Mucosa of descending colon (tissue), 3 donors: ENCODE data around the gene MBTPS1. TPM values are rescaled to one million over a fixed set of nuclear protein-coding genes. Genes with fewer than 3 reads are reported as not detected.

Experiments
- ATAC-seq: fragments of 200-7000 bp; cut with Tn5 transposase; one replicate; pipeline ENCODE4 v1.9.1; 2020; ENCODE audit warnings: mild to moderate bottlenecking, moderate library complexity
- DNase-seq, 3 donors: peaks; one replicate each; pipeline ENCODE4 v3.0.0-alpha.2; 2020
- H3K36me3 ChIP-seq: fragments of 200-600 bp; one replicate; pipeline ENCODE4 v1.8.0; 2021; ENCODE audit warnings: low read depth, mild to moderate bottlenecking
- H3K4me1 ChIP-seq: fragments of 200-600 bp; one replicate; pipeline ENCODE4 v1.8.0; 2021; ENCODE audit warnings: low read depth, mild to moderate bottlenecking
- H3K4me3 ChIP-seq: fragments of 200-600 bp; one replicate; pipeline ENCODE4 v1.8.0; 2021; ENCODE audit warnings: mild to moderate bottlenecking
- H3K9me3 ChIP-seq: fragments of 200-600 bp; one replicate; pipeline ENCODE4 v1.8.0; 2021; ENCODE audit warnings: mild to moderate bottlenecking
- CTCF ChIP-seq: fragments of 200-600 bp; IDR thresholded peaks from one replicate; pipeline ENCODE4 v1.8.0; 2022; ENCODE audit warnings: antibody characterized with exemption, mild to moderate bottlenecking
- intact Hi-C, 2 donors: fragments of 100-400 bp; cut with DNase I in 1 of 2; cut with micrococcal nuclease in 1 of 2; formaldehyde crosslinking; loops; one replicate each; pipeline versions ENCODE4 v1.11.0 to v1.11.1; 2022; cut with DNase I, micrococcal nuclease
- total RNA-seq, 3 donors: library from RNA; stranded (reverse); fragmentation: NEBNext Ultra II Directional in 2 of 3; extraction: Animal tissue kit (Norgen Biotek cat#: 25700) in 2 of 3; gene quantifications; one replicate each; pipeline versions ENCODE4 v1.2.1 to v1.2.4, GENCODE V29; 2021 to 2023
- donor health status: DM: no; HTN: no; CAD: no; lungs with moderate emphysema.
- donor health status: DM: no; HTN: no; CAD: no.
- donor health status: DM: no; HTN: yes; CAD: no.

Gene MBTPS1
- total RNA-seq, 3 donors from 2014 or later: 66.1 to 97.0 (median 93.4) TPM

- DNase-seq: no peak
- Histone ChIP-seq H3K4me1 (peaks cover 8% of the 10 kb centered on the region), H3K9me3 (no peaks in the 10 kb centered on the region), H3K4me3 (no peak overlapping the region), H3K36me3 (no peaks in the 10 kb centered on the region)
- no peak for ATAC-seq
- intact Hi-C loops: no loop called here
- no peak for TF ChIP-seq CTCF
These were observed 11.4 kb downstream of the MBTPS1 start for GRCh38 chr16:84105301-84105815.

- no peak for TF ChIP-seq CTCF
- ATAC-seq: no peak
- peaks cover 11% of the 10 kb centered on the region for H3K4me1 ChIP-seq
These were observed 12.5 kb downstream of the MBTPS1 start for GRCh38 chr16:84104231-84104630.

DNA sequence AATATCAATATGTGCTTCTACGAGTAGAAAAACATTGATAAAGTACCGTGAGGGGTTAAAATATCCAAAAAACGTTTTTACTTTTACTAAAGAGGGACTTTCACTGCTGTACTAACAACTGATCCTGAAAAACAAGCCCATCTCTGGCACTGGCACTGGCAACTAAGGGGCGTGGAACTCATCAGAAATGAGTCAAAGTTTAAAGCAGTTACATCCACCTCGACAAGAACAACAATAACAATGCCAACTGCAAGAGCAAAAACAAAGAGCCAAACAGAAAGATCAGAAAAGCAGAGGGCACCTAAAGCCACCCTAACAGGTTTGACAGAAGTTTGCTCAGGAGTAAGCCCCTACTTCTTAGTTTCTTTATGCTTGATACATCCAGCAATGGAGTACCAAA, 13.1 kb downstream of the MBTPS1 start:
- intact Hi-C loops: no loop called here
- DNase-seq (peak in 1 of 3 donors; percentile 57), ATAC-seq (peak; percentile 71)
- H3K36me3 ChIP-seq: no peaks in the 10 kb centered on the region
- H3K4me3 ChIP-seq: no peak overlapping the region
- TF ChIP-seq CTCF: no peak
- H3K4me1 ChIP-seq: peaks cover 11% of the 10 kb centered on the region
- no peaks in the 10 kb centered on the region for H3K9me3 ChIP-seq

More at GRCh38 chr16:84104231-84104630, 12.5 kb downstream of the MBTPS1 start:
- no peak for DNase-seq
- Histone ChIP-seq H3K4me3 (no peak overlapping the region), H3K36me3 (no peaks in the 10 kb centered on the region), H3K9me3 (no peaks in the 10 kb centered on the region)
- intact Hi-C loops: no loop called here

- Histone ChIP-seq H3K4me3 (no peak overlapping the region), H3K9me3 (no peaks in the 10 kb centered on the region), H3K4me1 (peaks cover 28% of the 10 kb centered on the region), H3K36me3 (no peaks in the 10 kb centered on the region)
- ATAC-seq: no peak
- intact Hi-C loops: no loop called here
- DNase-seq: no peak
- TF ChIP-seq CTCF: no peak
These were observed 17.8 kb downstream of the MBTPS1 start for GRCh38 chr16:84098939-84099338.

DNA sequence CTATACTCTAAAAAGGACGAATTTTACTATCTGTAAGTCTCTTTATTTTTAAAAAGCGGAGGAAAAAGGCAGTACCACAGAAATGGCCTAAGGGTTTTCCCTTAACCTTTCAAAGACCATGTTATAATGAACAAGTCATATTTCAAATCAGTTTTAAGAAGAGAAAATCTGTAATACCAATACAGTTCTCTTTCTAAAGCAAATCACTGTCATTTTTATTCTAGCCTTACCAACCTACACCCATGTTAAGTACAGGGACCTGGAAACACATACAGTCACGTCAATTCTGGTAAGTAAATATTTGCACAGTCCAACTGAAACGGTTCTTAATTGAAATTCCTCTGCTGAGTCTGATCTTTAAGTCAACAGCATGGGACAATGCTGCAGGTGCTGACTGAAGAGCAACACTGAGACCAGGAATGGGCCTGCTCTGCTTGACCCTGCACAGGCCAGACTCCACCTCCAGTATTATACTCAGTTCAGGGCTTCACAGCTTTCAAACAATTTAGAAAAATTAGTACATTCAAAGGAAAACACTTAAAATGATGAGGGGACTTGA, 20.2 kb downstream of the MBTPS1 start:
- intact Hi-C loops: no loop called here
- peak in 1 of 3 donors; percentile 53 for DNase-seq

More for the DNA sequence above, 20.2 kb downstream of the MBTPS1 start:
- Histone ChIP-seq H3K9me3 (no peaks in the 10 kb centered on the region), H3K36me3 (peaks cover 4% of the 10 kb centered on the region), H3K4me3 (no peak overlapping the region), H3K4me1 (peaks cover 30% of the 10 kb centered on the region)
- peak; percentile 90 for ATAC-seq
- no peak for TF ChIP-seq CTCF
